GM19099 (cell line): ENCODE results near the gene PITPNC1.

Source experiments
- POLR2A ChIP-seq: IDR thresholded peaks from 3 replicates; pipeline ENCODE4 v1.6.1; 2011; ENCODE audit warnings: low read depth; ENCODE audit not compliant: insufficient read length; ENCODE audit errors: extremely low read depth

The PITPNC1 gene

DNA sequence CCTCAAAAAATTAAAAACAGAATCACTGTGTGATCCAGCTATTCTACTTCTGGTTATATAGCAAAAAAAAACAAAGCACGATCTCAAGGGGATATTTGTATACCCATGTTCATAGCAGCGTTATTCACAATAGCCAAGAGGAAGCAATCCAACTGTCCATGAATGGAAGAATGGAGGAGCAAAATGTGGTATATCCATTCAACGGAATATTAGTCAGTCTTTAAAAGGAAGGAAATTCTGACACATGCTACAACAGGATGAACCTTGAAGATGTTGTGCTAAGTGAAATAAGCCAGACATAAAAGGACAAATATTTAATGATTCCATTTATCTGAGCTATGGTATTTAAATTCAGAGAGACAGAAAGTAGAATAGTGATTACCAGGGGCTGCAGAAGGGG is 336.1 kb downstream of the PITPNC1 start:
- no peak for TF ChIP-seq POLR2A

DNA sequence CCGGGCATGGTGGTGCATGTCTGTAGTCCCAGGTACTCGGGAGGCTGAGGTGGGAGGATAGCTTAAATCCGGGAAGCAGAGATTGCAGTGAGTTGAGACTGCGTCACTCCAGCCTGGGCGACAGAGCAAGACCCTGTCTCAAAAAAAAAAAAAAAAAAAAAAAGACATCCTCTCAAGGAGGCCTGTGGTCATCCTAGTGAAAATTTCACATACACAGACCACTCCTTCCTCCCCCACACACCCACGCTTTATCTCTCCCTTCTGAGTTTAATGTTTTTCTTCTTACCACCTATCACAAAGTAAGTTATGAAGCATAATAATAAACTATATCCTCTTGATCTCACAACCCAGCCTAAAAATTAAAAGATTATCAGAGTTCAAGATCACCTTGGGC is 339.3 kb downstream of the PITPNC1 start:
- no peak for TF ChIP-seq POLR2A

DNA sequence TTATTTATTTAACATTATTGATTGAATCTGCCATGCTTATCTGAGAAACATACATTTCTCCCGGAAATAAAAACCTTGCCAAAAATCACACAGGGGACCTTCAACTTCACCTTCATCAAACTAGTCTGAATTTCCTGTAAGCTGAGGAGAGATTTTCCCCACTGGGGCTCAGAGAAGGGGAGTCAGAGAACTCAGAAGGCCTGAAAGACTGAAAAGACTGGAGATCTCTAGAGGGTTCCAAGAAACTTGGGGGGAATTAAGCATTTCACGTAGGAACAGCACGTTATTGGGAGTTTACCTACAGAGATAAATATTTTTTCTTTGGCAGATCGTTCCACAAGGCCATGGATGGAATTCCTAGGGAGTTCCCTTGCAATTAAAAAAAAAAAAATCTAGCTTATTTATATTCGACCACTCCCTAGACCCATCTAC is 340.1 kb downstream of the PITPNC1 start:
- no peak for TF ChIP-seq POLR2A

DNA sequence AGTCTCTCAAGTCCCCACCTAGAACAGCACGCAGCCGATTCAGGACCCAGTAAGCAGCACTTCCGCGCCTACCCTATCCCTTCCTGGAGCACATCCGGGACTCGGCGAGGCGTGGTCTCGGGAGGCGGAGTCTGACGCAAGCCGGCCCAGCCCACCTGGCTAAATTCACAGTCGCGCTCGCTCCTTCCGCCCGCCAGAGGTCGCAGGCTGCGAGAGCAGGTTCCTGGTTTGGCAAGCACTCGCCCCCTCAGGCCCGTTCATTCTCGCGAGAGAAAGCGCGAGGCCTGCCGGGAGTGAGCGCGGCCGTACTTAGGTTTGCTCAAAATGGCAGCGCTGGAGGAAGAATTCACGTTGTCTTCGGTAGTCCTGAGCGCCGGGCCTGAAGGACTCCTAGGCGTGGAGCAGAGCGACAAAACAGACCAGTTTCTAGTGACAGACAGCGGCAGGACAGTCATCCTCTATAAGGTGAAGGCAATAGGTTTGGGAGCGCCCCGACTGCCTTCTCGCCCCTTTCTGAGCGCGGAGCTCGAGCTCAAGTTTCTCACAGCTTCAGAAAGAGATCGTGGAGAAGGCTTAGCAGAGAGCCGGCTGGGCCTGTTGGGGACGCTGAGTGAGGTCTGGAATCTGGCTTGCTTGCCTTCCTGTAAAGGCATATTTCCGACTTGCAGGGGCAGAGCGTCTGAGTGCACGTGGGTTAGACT is 340.7 kb downstream of the PITPNC1 start, which contains the start of gene NOL11:
NOL11 (plus strand) TSS at position 313 of the 701 bp plus-strand sequence; CDS start at position 325, 12 bp downstream.
- TF ChIP-seq POLR2A: peak; percentile 98

DNA sequence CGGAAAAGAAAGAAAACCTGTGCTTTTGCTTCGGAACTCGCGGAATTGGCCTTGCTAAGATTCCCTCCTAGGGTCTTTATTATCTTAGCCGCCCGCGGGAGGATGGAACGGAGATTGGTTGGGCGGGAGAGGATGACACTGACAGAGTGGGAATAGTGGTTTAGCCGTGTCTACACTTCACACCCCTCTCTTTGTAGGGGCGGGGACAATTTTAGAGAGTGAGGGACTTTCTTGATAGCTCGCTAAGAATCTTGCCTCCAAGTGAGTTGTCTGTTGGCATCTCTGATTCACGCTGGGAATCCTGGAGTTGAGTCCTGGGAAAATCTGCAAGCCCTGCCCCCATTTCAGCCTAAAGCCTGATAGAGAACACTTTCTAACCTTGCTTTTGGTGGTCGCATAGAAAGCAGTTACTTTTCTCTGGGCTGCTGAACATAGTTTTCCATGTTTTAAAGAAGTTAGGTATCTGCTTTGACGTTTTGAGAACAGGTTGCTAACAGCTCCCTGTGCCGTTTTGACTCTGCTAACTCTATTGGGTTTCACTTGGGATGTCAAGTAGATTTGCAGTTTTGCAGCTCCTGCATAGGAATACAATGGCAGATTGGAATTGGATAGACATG is 341.4 kb downstream of the PITPNC1 start:
- TF ChIP-seq POLR2A: no peak

DNA sequence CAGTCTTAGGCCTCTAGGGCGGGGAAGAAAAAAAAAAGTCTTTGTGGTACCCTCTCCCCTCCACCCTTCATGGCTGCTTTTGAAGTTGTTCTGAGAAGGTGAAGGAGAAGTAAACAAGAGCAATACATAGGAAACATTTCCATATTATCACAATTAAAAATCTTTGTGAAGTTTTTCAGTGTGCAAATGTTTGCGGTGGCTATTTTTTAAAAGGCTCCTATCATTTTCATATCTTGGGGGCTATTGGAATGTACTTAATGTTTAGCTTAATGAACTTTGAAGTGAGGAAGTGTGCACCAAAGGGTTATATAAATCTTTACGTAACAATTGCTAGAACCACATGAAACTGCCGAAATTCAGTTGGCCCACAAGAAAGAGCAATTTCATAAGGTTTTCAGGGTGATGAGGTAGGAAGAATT is 348.3 kb downstream of the PITPNC1 start:
- TF ChIP-seq POLR2A: no peak

DNA sequence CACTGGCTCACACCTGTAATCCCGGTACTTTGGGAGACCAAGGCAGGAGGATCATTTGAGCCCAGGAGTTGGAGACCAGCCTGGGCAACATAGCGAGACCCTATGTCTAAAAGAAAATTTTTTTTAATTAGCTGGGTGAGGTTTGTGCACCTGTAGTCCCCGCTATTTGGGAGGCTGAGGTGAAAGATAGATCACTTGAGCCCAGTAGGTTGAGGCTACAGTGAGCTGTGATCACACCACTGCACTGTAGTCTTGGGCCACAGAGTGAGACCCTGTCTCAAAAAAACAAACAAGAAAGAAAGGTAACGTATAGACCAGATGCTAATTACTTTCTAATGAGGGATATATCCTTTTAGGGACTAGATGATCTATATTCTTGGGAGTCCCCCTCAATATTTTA is 348.7 kb downstream of the PITPNC1 start:
- TF ChIP-seq POLR2A: no peak

DNA sequence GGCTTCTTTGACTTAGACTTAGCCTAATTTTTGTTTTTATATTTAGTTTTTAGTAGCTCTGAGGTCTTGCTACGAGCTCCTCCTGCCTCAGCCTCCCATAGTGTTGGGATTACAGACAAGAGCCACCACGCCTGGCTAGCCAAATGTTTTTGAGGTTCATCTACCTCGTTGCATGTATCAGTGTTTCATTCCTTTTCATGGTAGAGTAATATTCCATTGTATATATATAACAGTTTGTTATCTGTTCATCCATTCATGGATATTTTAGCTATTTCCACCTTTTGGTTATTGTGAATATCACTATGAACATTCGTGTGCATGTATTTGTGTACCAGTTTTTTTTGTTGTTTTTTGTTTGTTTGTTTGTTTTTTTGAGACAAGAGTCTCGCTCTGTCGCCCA is 352.8 kb downstream of the PITPNC1 start:
- no peak for TF ChIP-seq POLR2A

DNA sequence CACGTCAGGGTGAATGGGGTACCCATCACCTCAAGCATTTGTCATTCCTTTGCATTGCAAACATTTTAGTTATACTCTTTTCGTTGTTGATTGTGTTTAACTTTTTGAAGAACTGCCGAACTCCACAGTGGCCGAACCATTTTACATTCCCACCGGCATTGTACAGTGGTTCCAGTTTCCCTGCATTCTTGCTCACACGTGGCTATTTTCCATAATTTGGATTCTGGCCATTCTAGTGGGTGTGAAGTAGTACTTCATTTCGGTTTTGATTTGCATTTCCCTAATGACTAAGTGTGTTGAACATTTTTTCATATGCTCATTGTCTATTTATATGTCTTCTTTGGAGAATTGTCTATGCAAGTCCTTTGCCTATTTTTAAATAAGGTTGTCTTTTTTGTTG is 353.6 kb downstream of the PITPNC1 start:
- no peak for TF ChIP-seq POLR2A

DNA sequence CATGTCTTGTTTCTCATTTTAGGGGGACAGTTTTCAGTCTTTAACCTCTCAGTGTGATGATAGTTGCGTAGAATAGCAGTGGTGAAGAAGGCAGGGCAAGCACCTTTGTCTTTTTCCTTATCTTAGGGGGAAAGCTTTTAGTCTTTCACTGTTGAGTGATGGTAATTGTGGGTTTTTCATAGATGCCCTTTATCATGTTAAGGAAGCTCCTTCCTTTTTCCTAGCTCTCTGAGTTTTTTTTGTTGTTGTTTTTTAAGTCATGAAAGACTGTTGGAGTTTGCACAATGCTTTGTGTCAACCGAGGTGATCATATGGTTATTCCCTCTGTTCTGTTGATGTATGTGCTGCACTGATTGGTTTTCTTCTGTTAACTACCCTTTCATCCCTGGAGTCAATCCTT is 356.4 kb downstream of the PITPNC1 start:
- no peak for TF ChIP-seq POLR2A

DNA sequence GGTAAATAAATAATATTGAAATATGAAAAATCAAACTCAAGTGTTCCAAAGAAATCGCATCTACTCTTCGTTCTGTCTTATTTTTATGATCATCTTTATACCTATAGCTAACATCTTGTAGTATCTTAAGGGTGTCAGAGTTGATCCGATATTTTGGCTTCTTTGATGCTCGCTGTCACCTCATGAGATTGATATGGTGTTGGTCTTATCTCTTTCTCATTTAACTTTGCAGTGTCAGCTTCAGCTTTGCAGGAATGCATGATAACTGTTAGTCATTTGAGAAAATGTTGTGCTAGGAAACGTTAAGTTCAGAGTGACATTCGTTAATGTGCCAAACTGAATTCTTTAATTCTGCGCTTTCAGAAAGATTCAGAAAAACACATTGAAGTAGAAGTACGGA is 360.1 kb downstream of the PITPNC1 start:
- TF ChIP-seq POLR2A: no peak

DNA sequence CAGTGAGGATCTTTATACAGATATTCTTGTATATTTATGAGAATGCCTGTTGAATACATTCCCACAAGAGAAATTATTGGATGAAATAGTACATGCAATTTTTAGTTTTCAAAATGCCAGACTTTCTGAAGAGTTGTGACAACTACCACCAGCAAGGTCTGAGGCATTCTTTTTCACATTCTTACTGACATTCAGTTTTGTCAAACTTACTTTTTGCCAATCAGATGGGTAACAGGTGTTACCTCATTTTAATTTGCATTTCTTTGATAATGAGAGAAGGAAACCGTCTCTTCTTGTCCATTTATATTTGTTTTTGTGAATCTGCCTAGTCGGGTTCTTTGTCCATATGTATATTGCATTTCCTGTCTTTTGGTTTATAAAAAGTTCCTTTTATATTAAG is 364.9 kb downstream of the PITPNC1 start:
- TF ChIP-seq POLR2A: no peak
